HEK293T (cell line): ENCODE data around the gene TANC1.
A peak's percentile ranks its signal among the peaks of the same experiment; 100 is the strongest.

Experiments used
- CTCF ChIA-PET: fragments of 350-600 bp; formaldehyde crosslinking; extraction: SDS; loops from one replicate; lab custom pipeline; 2021; ENCODE audit warnings: antibody characterized with exemption, inconsistent platforms; lab: Yijun Ruan, JAX
- POLR2A ChIA-PET: fragments of 350-600 bp; formaldehyde crosslinking; extraction: SDS; loops from one replicate; lab custom pipeline; 2020; ENCODE audit warnings: antibody characterized with exemption, inconsistent platforms; lab: Yijun Ruan, JAX
- DNase-seq: peaks from one replicate; pipeline ENCODE4 v3.0.0; 2012; ENCODE audit warnings: mixed read lengths; ENCODE audit errors: extremely low spot score
- ARNT ChIP-seq: fragments of 450-650 bp; IDR thresholded peaks from 2 replicates; pipeline ENCODE4 v1.6.1; 2017; ENCODE audit warnings: mild to moderate bottlenecking
- BHLHE40 ChIP-seq: fragments of 450-650 bp; IDR thresholded peaks from 2 replicates; pipeline ENCODE4 v1.6.1; 2016; ENCODE audit warnings: mild to moderate bottlenecking, moderate library complexity, borderline replicate concordance
- CTBP1 ChIP-seq: fragments of 450-650 bp; IDR thresholded peaks from 2 replicates; pipeline ENCODE4 v1.6.1; 2016; ENCODE audit warnings: borderline replicate concordance
- ELF4 ChIP-seq: fragments of 450-650 bp; IDR thresholded peaks from 2 replicates; pipeline ENCODE4 v1.6.1; 2017; ENCODE audit warnings: antibody characterized with exemption
- FOXA1 ChIP-seq: fragments of 450-650 bp; IDR thresholded peaks from 2 replicates; pipeline ENCODE4 v1.6.1; 2016; ENCODE audit warnings: mild to moderate bottlenecking
- FOXK2 ChIP-seq: fragments of 450-650 bp; IDR thresholded peaks from 2 replicates; pipeline ENCODE4 v1.6.1; 2016; ENCODE audit warnings: mild to moderate bottlenecking
- FOXM1 ChIP-seq: fragments of 450-650 bp; IDR thresholded peaks from 2 replicates; pipeline ENCODE4 v1.6.1; 2017; ENCODE audit warnings: mild to moderate bottlenecking, borderline replicate concordance
- HDGF ChIP-seq: fragments of 450-650 bp; IDR thresholded peaks from 2 replicates; pipeline ENCODE4 v1.6.1; 2017; ENCODE audit warnings: antibody characterized with exemption, borderline replicate concordance
- L3MBTL2 ChIP-seq: fragments of 450-650 bp; conservative IDR thresholded peaks from 2 replicates; pipeline ENCODE4 v1.6.1; 2016; ENCODE audit warnings: mild to moderate bottlenecking
- LEF1 ChIP-seq: fragments of 450-650 bp; IDR thresholded peaks from 2 replicates; pipeline ENCODE4 v1.6.1; 2017; ENCODE audit warnings: mild to moderate bottlenecking, borderline replicate concordance
- NFRKB ChIP-seq: fragments of 450-650 bp; IDR thresholded peaks from 2 replicates; pipeline ENCODE4 v1.6.1; 2016; ENCODE audit warnings: mild to moderate bottlenecking, moderate library complexity
- PKNOX1 ChIP-seq: fragments of 450-650 bp; IDR thresholded peaks from 2 replicates; pipeline ENCODE4 v1.6.1; 2016
- SP1 ChIP-seq: fragments of 450-650 bp; IDR thresholded peaks from 2 replicates; pipeline ENCODE4 v1.6.1; 2017
- SUZ12 ChIP-seq: fragments of 450-650 bp; IDR thresholded peaks from 2 replicates; pipeline ENCODE4 v1.6.1; 2016; ENCODE audit warnings: mild to moderate bottlenecking
- TARDBP ChIP-seq: fragments of 450-650 bp; IDR thresholded peaks from 2 replicates; pipeline ENCODE4 v1.6.1; 2016
- ZNF384 ChIP-seq: fragments of 450-650 bp; IDR thresholded peaks from 2 replicates; pipeline ENCODE4 v1.6.1; 2016

Gene TANC1

GRCh38 chr2:158967731-158968395, 577 bp upstream of the TANC1 start:
- CTCF ChIA-PET = interaction anchor here (1.1 to 1.6 kb wide), 2 partner anchors 13 to 16 kb away, joined by 3 to 5 read pairs; no protein-coding TSS in a partner anchor
- TF ChIP-seq L3MBTL2 = peak; percentile 27
- no peak for TF ChIP-seq NFRKB
- POLR2A ChIA-PET = interaction anchor here (0.6 to 3.0 kb wide), 13 partner anchors 9 to 319 kb away, joined by 3 to 12 read pairs (median 5); partner anchors contain the start of gene WDSUB1
- peak; percentile 45 for DNase-seq

GRCh38 chr2:158969162-158969714, 798 bp downstream of the TANC1 start:
- no peak for DNase-seq
- POLR2A ChIA-PET = interaction anchor here (0.8 to 3.0 kb wide), 7 partner anchors 10 to 317 kb away, joined by 3 to 12 read pairs (median 4); partner anchors contain the start of gene WDSUB1
- CTCF ChIA-PET = interaction anchor here (0.7 kb wide), 1 partner anchor 34 kb away, joined by 4 read pairs; no protein-coding TSS in a partner anchor
- TF ChIP-seq FOXK2 (no peak), LEF1 (no peak), SP1 (no peak), ZNF384 (no peak), TARDBP (no peak), ELF4 (no peak), FOXM1 (no peak), HDGF (no peak), ARNT (no peak), L3MBTL2 (no peak), PKNOX1 (no peak), FOXA1 (no peak), BHLHE40 (no peak), SUZ12 (no peak), CTBP1 (no peak)

- ChIA-PET POLR2A (interaction anchor here (0.8 to 3.0 kb wide), 6 partner anchors 9 to 93 kb away, joined by 3 to 12 read pairs (median 4); no protein-coding TSS in a partner anchor), CTCF (interaction anchor here (0.7 to 0.8 kb wide), 2 partner anchors 27 to 34 kb away, joined by 3 to 4 read pairs; no protein-coding TSS in a partner anchor)
- DNase-seq = no peak
- TF ChIP-seq HDGF (no peak), FOXK2 (no peak), L3MBTL2 (0 out of 2 replicates have a peak, but pooled peaks have one; percentile 22), CTBP1 (no peak), ZNF384 (no peak), SUZ12 (no peak), BHLHE40 (no peak), NFRKB (no peak)
Observed at GRCh38 chr2:158969715-158970240, 1.3 kb downstream of the TANC1 start.

- ChIA-PET POLR2A (interaction anchor here (0.8 to 3.0 kb wide), 4 partner anchors 15 to 92 kb away, joined by 3 to 7 read pairs (median 4); no protein-coding TSS in a partner anchor), CTCF (interaction anchor here (0.8 kb wide), 1 partner anchor 27 kb away, joined by 3 read pairs; no protein-coding TSS in a partner anchor)
- no peak for TF ChIP-seq HDGF
- no peak for TF ChIP-seq PKNOX1
- TF ChIP-seq SP1 = no peak
- no peak for TF ChIP-seq SUZ12
- no peak for TF ChIP-seq FOXK2
- no peak for TF ChIP-seq L3MBTL2
- TF ChIP-seq TARDBP = no peak
- TF ChIP-seq BHLHE40 = no peak
- TF ChIP-seq FOXM1 = no peak
- TF ChIP-seq NFRKB = no peak
- no peak for TF ChIP-seq CTBP1
- DNase-seq = no peak
Observed at GRCh38 chr2:158970241-158970751, 1.9 kb downstream of the TANC1 start.

- CTCF ChIA-PET = interaction anchor here (0.9 kb wide), 1 partner anchor 146 kb away, joined by 3 read pairs; no protein-coding TSS in a partner anchor
- peak; percentile 58 for DNase-seq
- TF ChIP-seq LEF1 (no peak; the same call in 1 of the 2 replicates), BHLHE40 (peak; percentile 89), FOXA1 (peak; percentile 83), CTBP1 (peak; percentile 61; the same call in 1 of the 2 replicates), ARNT (no peak), SP1 (no peak), TARDBP (no peak), ZNF384 (no peak), SUZ12 (no peak), FOXM1 (0 out of 2 replicates have a peak, but pooled peaks have one; percentile 30), ELF4 (no peak), PKNOX1 (no peak), HDGF (no peak), NFRKB (no peak), FOXK2 (no peak; the same call in 1 of the 2 replicates), L3MBTL2 (no peak)
- POLR2A ChIA-PET = no interaction called here
Observed at GRCh38 chr2:158973116-158973956, 4.9 kb downstream of the TANC1 start.
